Amniotic epithelial cell (primary cell): Measurements from ENCODE around the gene NHERF1.

Source experiments
- DNase-seq: peaks from one replicate; pipeline ENCODE4 v3.0.0-alpha.2; 2010; ENCODE audit warnings: low read depth

NHERF1 gene

GRCh38 chr17:74808714-74809430 is 60.4 kb downstream of the NHERF1 start:
- no peak for DNase-seq

DNA sequence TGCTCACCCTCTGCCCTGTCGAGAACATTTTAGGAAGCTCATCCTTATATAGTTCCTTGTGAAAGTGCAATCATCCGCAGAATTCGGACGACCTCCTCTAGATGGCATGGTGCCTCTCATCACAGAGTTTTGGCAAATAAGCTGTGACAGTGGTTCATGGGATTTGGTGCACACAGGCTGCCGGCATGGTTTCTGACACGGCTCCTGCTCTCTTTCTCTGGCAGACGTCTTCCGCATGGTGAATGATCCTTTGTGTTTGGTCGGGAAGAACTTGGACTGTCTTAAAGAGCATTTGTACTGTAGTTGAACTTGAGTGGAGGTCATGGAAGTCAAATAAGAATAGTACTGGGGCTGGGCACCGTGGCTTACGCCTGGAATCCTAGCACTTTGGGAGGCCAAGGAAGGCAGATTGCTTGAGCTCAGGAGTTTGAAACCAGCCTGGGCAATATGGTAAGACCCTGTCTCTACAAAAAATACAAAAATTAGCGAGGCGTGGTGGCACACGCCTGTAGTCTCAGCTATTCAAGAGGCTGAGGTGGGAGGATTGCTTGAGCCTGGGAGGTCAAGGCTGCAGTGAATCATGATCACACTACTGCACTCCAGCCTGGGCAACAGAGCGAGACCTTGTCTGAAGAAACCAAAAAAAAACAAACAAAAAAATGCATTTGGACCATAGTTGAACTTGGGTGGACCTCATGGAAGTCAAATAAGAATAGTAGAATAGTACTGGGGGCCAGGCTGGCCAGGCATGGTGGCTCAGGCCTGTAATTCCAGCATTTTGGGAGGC is 62.5 kb downstream of the NHERF1 start:
- no peak for DNase-seq

- no peak for DNase-seq
Measured at GRCh38 chr17:74812109-74813009, 63.9 kb downstream of the NHERF1 start.

DNA sequence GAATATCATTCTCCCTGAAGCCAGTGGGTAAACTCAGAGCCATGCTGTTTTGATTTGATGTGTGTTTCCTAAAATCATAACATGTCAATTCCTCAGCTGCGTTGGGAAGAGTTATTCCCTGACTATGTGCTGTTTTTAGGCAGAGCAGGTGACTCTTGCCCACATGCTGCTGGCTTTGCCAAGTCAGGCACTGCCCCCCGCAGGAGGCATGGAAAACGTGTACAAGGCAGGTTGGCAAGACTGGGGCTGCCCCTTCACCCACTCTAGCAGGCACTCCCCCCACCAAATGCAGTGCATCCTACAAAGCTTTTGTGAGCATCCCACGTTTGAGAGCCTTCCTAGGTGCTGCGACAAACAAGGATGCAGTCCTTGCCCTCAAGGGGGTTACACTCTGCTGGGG is 66.0 kb downstream of the NHERF1 start:
- DNase-seq, result no peak

GRCh38 chr17:74815067-74815466 is 66.6 kb downstream of the NHERF1 start:
- DNase-seq, result no peak

- DNase-seq, result no peak
Measured at GRCh38 chr17:74815550-74816370, 67.3 kb downstream of the NHERF1 start.

DNA sequence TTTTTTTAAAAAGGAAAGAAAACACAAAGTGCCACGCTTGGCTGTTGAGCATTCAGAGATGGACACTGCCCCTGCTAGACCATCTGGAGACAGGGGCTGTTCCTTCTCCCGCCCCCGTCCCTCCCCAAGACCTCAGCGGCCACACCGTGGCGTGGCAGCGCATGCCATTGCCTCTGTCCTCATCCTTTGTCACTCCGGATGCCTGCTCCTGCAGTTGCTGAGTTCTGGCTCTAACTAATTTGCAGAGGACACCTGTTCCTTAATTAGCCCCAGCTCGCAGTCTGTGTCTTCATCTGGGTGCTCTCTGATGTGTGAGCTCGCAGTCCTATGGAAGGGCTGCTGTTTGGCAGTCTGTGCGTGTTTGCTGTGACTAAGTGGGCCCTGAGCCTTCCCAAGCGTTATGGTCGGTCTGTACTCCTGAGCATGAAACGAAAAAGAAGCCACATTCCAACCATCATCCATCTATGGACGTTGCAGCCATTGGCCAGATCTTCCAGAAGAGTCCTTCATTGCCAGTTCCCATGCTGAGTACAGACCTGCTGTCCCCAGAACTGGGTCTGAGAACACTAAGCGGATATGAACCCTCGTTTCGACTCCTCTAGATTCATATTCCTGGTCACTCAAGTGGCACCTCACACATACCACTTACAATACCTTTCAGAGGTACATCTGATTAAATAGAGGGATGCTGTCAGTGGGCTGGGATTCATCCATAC is 68.6 kb downstream of the NHERF1 start:
- no peak for DNase-seq

GRCh38 chr17:74818291-74818938 is 70.0 kb downstream of the NHERF1 start:
- no peak for DNase-seq
